ENCODE measurements around the gene BBOX1.

Gene BBOX1

GRCh38 chr11:27174672-27175210, 134.1 kb downstream of the BBOX1 start:
- in situ Hi-C loops (cut with MboI; ENCODE audit: low sequenced_read_pairs) = loop anchor here (25.0 kb wide), 1 partner anchor 313 kb away; no protein-coding TSS in a partner anchor

GRCh38 chr11:27175562-27175961, 134.9 kb downstream of the BBOX1 start:
- in situ Hi-C loops (cut with MboI; ENCODE audit: low sequenced_read_pairs) = loop anchor here (25.0 kb wide), 1 partner anchor 312 kb away; no protein-coding TSS in a partner anchor

Data from hTERT RPE-1 (cell line).